Epithelial cell of proximal tubule (primary cell): ENCODE measurements around the gene EMILIN2. TPM values are rescaled to one million over a fixed set of nuclear protein-coding genes. Genes with fewer than 3 reads are reported as not detected.

ENCODE experiments used
- total RNA-seq: library from RNA; depleted of rRNA; stranded (reverse); fragments of >200 nt; gene quantifications from 2 replicates; pipeline ENCODE4 v1.2.3, GENCODE V29; 2015

The EMILIN2 gene
- total RNA-seq, 1 donor from 2014 or later = 13.2 TPM

Other genes with a start within 250 kb of the EMILIN2 start
- 25.9 and 32.8 TPM in 2 replicates for gene SMCHD1, start 191.3 kb upstream of the EMILIN2 start, total RNA-seq
- gene LPIN2, start 166.1 kb downstream of the EMILIN2 start, total RNA-seq = 15.6 and 18.2 TPM in 2 replicates